GM23248 (cell line): ENCODE measurements around the gene SIX5.

Experiments used
- EZH2 ChIP-seq: fragments of 200-600 bp; sonication (generic); IDR thresholded peaks from 2 replicates; pipeline ENCODE4 v1.6.1; 2018; ENCODE audit warnings: antibody characterized with exemption, mild to moderate bottlenecking; ENCODE audit not compliant: insufficient read depth, poor library complexity, severe bottlenecking
- EZH2phosphoT487 ChIP-seq: fragments of 200-600 bp; sonication (generic); IDR thresholded peaks from 2 replicates; pipeline ENCODE4 v1.6.1; 2018; ENCODE audit warnings: antibody characterized with exemption, moderate library complexity, mild to moderate bottlenecking, low read depth; ENCODE audit not compliant: insufficient read depth

- TF ChIP-seq EZH2: no peak
- no peak for TF ChIP-seq EZH2phosphoT487
Measured at GRCh38 chr19:45789035-45789786, 20.2 kb upstream of the SIX5 start.
